ENCODE measurements around the gene TBC1D32.
"Not testable (repeated sequence)": the region's sequence is repeated elsewhere in the genome, so short reads cannot be mapped to it uniquely, and the experiment has no call there.

The TBC1D32 gene, protein sequence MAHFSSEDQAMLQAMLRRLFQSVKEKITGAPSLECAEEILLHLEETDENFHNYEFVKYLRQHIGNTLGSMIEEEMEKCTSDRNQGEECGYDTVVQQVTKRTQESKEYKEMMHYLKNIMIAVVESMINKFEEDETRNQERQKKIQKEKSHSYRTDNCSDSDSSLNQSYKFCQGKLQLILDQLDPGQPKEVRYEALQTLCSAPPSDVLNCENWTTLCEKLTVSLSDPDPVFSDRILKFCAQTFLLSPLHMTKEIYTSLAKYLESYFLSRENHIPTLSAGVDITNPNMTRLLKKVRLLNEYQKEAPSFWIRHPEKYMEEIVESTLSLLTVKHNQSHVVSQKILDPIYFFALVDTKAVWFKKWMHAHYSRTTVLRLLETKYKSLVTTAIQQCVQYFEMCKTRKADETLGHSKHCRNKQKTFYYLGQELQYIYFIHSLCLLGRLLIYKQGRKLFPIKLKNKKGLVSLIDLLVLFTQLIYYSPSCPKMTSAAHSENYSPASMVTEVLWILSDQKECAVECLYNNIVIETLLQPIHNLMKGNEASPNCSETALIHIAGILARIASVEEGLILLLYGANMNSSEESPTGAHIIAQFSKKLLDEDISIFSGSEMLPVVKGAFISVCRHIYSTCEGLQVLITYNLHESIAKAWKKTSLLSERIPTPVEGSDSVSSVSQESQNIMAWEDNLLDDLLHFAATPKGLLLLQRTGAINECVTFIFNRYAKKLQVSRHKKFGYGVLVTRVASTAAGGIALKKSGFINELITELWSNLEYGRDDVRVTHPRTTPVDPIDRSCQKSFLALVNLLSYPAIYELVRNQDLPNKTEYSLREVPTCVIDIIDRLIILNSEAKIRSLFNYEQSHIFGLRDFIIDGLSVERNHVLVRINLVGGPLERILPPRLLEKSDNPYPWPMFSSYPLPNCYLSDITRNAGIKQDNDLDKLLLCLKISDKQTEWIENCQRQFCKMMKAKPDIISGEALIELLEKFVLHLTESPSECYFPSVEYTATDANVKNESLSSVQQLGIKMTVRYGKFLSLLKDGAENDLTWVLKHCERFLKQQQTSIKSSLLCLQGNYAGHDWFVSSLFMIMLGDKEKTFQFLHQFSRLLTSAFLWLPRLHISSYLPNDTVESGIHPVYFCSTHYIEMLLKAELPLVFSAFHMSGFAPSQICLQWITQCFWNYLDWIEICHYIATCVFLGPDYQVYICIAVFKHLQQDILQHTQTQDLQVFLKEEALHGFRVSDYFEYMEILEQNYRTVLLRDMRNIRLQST

DNA sequence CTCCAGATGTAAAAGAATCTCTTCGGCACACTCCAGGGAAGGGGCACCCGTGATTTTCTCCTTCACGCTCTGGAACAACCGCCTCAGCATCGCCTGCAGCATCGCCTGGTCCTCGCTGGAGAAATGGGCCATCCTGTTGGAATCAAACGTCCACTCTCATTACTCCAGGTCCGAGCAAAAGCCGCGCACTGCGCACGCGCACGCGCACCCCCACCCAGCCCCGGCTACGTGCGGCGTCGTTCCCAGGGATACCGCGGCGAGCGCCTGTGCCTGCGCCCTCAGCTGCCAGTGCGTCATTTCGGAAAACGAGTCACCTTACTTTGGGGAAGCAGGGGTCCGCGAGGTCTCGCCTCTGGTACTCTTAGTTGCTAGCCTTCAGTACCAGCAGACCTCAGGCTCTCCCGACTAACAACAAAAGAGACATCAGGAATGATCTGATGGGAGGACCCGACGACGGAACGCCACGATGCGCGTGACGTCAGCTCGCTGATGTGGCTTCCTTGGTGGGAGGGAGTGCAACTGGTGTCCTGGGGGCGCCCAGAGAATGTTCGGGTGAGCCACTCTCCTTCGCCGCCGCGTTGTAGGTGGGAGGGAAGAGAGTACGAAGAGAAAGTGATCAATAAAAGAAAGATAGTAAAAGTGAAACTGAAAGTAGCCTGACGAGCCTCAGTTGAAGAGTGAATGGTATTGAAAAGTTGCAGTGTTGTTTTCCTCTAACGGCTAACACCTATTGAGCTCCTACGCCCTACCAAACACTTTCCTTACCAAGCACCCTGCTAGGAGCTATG, at the start of gene TBC1D32:
TBC1D32 (minus strand) TSS at position 182 of the 788 bp plus-strand sequence; CDS start at position 132, 50 bp downstream.
- peak; percentile 66 for DNase-seq (ENCODE audit: low read depth)
- TF ChIP-seq, protein P1, sequence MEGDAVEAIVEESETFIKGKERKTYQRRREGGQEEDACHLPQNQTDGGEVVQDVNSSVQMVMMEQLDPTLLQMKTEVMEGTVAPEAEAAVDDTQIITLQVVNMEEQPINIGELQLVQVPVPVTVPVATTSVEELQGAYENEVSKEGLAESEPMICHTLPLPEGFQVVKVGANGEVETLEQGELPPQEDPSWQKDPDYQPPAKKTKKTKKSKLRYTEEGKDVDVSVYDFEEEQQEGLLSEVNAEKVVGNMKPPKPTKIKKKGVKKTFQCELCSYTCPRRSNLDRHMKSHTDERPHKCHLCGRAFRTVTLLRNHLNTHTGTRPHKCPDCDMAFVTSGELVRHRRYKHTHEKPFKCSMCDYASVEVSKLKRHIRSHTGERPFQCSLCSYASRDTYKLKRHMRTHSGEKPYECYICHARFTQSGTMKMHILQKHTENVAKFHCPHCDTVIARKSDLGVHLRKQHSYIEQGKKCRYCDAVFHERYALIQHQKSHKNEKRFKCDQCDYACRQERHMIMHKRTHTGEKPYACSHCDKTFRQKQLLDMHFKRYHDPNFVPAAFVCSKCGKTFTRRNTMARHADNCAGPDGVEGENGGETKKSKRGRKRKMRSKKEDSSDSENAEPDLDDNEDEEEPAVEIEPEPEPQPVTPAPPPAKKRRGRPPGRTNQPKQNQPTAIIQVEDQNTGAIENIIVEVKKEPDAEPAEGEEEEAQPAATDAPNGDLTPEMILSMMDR (IDR thresholded peaks at IDR 0.05; ENCODE audit: control insufficient read depth, extremely low read depth, insufficient read depth), result no peak
- peak within 1 kb of the TSS; percentile 76 for H3K4me3 ChIP-seq (ENCODE audit: low read depth, low read length)

DNA sequence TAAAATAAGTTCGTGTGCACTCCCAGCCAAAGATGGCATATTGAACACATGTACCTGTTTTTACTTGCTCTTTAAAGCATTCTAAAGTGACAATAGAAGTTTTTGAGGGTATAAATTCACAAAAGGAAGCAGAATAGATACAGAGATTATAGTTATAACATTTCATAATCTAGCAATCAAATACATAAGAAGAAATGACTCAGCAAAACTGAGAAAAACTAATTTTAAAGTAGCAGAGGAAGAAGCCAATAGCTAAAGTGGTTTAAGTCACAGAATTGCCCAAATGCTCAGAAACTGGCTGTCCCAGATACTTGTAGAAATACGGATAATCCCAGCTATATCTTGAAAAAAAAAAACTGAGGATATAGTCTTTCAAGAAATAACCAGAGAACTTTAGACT, 49.2 kb upstream of the TBC1D32 start:
- H3K4me3 ChIP-seq (ENCODE audit: low read depth, low read length), result no peak overlapping the region
- TF ChIP-seq, protein P1 (IDR thresholded peaks at IDR 0.05; ENCODE audit: control insufficient read depth, extremely low read depth, insufficient read depth), result no peak
- DNase-seq (ENCODE audit: low read depth), result no peak

DNA sequence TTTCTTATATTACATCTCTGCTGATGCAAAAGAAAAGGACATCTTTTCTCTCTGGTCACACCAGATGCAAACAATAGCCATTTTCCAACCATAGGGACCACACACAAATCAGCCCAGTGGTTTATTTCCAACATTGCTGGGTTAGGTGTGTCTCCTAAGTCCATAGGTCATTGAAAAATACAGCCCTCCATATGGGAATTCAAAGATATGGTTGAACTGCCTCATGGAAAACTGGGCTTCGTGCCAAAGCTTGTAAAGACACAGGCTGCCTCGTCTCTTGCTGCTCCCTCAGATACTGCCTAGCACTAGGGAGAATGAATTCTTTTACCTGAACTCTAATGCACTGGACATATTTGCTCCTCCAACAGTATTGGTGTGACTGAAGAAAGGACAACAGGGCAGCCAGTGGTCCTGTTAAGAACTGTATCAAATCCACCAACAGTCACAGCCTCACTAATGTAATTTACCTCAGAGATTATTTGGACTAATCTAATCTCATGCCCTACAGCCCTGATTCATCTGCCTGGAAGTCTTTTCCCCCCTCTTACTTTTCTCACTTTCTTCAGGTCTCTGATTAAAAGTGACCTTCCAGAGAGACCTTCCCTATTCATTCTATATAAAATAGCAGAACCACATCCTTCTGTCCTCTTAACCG, 48.3 kb upstream of the TBC1D32 start:
- TF ChIP-seq, protein P1 (IDR thresholded peaks at IDR 0.05; ENCODE audit: control insufficient read depth, extremely low read depth, insufficient read depth), result no peak
- no peak overlapping the region for H3K4me3 ChIP-seq (ENCODE audit: low read depth, low read length)
- peak; percentile 17 for DNase-seq (ENCODE audit: low read depth)

DNA sequence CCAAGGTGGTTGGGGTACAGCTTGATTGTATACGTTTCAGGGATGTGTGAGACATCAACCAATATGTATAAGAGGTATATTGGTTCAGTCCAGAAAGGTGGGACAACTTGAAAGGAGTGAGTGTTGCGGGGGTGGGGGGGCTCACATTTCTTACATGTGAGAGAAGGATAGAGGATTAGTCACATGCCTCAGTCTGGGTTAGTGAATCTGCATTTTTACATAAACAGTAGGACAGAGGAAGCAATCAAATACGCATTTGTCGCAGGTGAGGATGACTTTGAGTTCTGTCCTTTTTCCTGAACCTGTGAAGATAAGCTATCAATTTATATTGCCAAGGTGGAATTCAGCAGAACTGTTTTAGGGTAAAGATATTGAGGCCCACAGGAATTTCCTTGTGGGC, 42.1 kb upstream of the TBC1D32 start:
- TF ChIP-seq, protein P1 (IDR thresholded peaks at IDR 0.05; ENCODE audit: control insufficient read depth, extremely low read depth, insufficient read depth), result no peak
- DNase-seq (ENCODE audit: low read depth), result no peak
- H3K4me3 ChIP-seq (ENCODE audit: low read depth, low read length), result no peak overlapping the region

DNA sequence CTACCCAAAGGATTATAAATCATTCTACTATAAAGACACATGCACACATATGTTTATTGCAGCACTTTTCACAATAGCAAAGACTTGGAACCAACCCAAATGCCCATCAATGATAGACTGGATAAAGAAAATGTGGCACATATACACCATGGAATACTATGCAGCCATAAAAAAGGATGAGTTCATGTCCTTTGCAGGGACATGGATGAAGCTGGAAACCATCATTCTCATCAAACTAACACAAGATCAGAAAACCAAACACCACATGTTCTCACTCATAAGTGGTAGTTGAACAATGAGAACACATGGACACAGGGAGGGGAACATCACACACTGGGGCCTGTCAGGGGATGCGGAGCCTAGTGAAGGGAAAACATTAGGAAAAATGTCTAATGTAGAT, 39.9 kb upstream of the TBC1D32 start:
- H3K4me3 ChIP-seq (ENCODE audit: low read depth, low read length); DNase-seq (ENCODE audit: low read depth): not testable (repeated sequence)

DNA sequence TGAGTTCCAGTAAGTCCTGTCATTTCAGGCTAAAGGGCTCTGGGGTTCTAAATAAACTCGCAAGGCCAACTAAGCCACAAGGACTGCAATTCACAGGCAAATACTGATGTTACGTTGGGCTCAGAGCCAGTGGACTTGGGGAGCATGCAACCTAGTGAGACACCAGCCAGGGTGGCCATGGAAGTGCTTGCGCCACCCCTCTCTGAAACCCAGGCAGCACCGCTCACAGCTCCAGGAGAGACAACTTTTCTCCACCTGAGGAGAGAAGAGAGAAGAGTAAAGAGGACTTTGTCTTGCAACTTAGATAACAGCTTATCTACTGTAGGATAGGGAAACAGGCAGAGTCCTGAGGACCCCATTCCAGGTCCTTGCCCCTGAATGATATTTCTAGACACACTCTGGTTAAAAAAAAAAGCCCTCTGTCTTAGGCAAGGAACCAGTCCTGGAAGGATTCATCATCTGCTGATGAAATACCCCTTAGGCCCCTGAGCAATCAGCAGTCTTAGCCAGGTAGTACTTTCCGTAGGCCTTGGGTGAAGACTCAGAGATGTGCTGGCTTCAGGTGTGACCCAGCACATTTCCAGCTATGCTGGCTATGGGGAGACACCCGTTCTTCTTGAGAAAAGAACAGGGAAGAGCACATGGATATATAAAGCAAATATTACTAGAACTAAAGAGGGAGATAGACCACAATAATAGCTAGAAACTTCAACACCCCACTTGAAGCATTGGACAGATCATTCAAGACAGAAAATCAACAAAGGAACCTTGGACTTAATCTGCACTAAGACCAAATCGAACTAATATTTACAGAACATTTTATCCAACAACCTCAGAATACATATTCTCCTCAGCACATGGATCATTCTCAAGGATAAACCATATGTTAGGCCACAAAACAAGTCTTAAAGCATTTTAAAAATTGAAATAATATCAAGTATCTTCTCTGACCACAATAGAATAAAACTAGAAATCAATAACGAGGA, 31.5 kb upstream of the TBC1D32 start:
- no peak overlapping the region for H3K4me3 ChIP-seq (ENCODE audit: low read depth, low read length)
- TF ChIP-seq, protein P1 (IDR thresholded peaks at IDR 0.05; ENCODE audit: control insufficient read depth, extremely low read depth, insufficient read depth), result no peak
- no peak for DNase-seq (ENCODE audit: low read depth)
